HFFc6 (cell line): Measurements from ENCODE around the gene STOM. TPM values are rescaled to one million over a fixed set of nuclear protein-coding genes. Genes with fewer than 3 reads are reported as not detected.
A peak's percentile ranks its signal among the peaks of the same experiment; 100 is the strongest.

Experiments used
- DNase-seq: peaks from one replicate; pipeline ENCODE4 v3.0.0-alpha.2; 2018
- H3K27ac Mint-ChIP-seq: 2 replicates; pipeline ENCODE4 v1.8.0; 2020; ENCODE audit warnings: mild to moderate bottlenecking, mixed read lengths
- H3K27me3 Mint-ChIP-seq: 2 replicates; pipeline ENCODE4 v1.8.0; 2021; ENCODE audit warnings: mild to moderate bottlenecking, moderate library complexity, mixed read lengths; ENCODE audit not compliant: insufficient read depth
- H3K36me3 Mint-ChIP-seq: 2 replicates; pipeline ENCODE4 v1.8.0; 2021; ENCODE audit warnings: low read depth, mixed read lengths
- H3K4me1 Mint-ChIP-seq: 2 replicates; pipeline ENCODE4 v1.8.0; 2020; ENCODE audit warnings: low read depth, mixed read lengths
- H3K4me3 Mint-ChIP-seq: 2 replicates; pipeline ENCODE4 v1.8.0; 2020; ENCODE audit warnings: mild to moderate bottlenecking, moderate library complexity, mixed read lengths
- H3K9me3 Mint-ChIP-seq: 2 replicates; pipeline ENCODE4 v1.8.0; 2020; ENCODE audit warnings: mild to moderate bottlenecking, mixed read lengths
- total RNA-seq, 6 experiments: library from RNA; stranded (reverse); fragmentation: NEBNext Ultra II Directional; extraction: Animal tissue kit (Norgen Biotek cat#: 25700); gene quantifications; 2 replicates in 1 of 6; 3 replicates in 5 of 6; pipeline ENCODE4 v1.2.3, GENCODE V29; 2021
- TF ChIP-seq, protein P1 (sequence below): fragments of 200-600 bp; sonication (generic); IDR thresholded peaks from 2 replicates; pipeline ENCODE4 v1.5.0; 2021; ENCODE audit warnings: antibody characterized with exemption, mild to moderate bottlenecking

Gene STOM
- total RNA-seq, 6 experiments from 2014 or later = 85.4 to 151 (median 138) TPM

GRCh38 chr9:121297389-121297788 lies 72.7 kb downstream of the STOM start:
- peaks cover 3% of the 10 kb centered on the region for H3K27me3 Mint-ChIP-seq
- TF ChIP-seq, protein P1, sequence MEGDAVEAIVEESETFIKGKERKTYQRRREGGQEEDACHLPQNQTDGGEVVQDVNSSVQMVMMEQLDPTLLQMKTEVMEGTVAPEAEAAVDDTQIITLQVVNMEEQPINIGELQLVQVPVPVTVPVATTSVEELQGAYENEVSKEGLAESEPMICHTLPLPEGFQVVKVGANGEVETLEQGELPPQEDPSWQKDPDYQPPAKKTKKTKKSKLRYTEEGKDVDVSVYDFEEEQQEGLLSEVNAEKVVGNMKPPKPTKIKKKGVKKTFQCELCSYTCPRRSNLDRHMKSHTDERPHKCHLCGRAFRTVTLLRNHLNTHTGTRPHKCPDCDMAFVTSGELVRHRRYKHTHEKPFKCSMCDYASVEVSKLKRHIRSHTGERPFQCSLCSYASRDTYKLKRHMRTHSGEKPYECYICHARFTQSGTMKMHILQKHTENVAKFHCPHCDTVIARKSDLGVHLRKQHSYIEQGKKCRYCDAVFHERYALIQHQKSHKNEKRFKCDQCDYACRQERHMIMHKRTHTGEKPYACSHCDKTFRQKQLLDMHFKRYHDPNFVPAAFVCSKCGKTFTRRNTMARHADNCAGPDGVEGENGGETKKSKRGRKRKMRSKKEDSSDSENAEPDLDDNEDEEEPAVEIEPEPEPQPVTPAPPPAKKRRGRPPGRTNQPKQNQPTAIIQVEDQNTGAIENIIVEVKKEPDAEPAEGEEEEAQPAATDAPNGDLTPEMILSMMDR = no peak
- H3K4me1 Mint-ChIP-seq = peaks cover 50% of the 10 kb centered on the region
- no peak for DNase-seq
- H3K9me3 Mint-ChIP-seq = no peaks in the 10 kb centered on the region
- H3K4me3 Mint-ChIP-seq = no peak overlapping the region
- H3K36me3 Mint-ChIP-seq = peaks cover 12% of the 10 kb centered on the region
- peak overlapping the region; percentile 51; the same call in 1 of the 2 replicates for H3K27ac Mint-ChIP-seq

- Mint-ChIP-seq H3K27ac (no peak overlapping the region), H3K27me3 (peaks cover 2% of the 10 kb centered on the region), H3K4me3 (no peak overlapping the region), H3K36me3 (peaks cover 12% of the 10 kb centered on the region), H3K4me1 (peaks cover 50% of the 10 kb centered on the region), H3K9me3 (no peaks in the 10 kb centered on the region)
- no peak for DNase-seq
- TF ChIP-seq, protein P1 = no peak
These were observed 73.6 kb downstream of the STOM start for GRCh38 chr9:121296213-121297127.

GRCh38 chr9:121295662-121296191 lies 74.3 kb downstream of the STOM start:
- TF ChIP-seq, protein P1 = no peak
- Mint-ChIP-seq H3K9me3 (no peaks in the 10 kb centered on the region), H3K36me3 (peaks cover 12% of the 10 kb centered on the region), H3K4me1 (peaks cover 48% of the 10 kb centered on the region), H3K27me3 (peaks cover 2% of the 10 kb centered on the region), H3K27ac (no peak overlapping the region), H3K4me3 (no peak overlapping the region)
- DNase-seq = no peak

DNA sequence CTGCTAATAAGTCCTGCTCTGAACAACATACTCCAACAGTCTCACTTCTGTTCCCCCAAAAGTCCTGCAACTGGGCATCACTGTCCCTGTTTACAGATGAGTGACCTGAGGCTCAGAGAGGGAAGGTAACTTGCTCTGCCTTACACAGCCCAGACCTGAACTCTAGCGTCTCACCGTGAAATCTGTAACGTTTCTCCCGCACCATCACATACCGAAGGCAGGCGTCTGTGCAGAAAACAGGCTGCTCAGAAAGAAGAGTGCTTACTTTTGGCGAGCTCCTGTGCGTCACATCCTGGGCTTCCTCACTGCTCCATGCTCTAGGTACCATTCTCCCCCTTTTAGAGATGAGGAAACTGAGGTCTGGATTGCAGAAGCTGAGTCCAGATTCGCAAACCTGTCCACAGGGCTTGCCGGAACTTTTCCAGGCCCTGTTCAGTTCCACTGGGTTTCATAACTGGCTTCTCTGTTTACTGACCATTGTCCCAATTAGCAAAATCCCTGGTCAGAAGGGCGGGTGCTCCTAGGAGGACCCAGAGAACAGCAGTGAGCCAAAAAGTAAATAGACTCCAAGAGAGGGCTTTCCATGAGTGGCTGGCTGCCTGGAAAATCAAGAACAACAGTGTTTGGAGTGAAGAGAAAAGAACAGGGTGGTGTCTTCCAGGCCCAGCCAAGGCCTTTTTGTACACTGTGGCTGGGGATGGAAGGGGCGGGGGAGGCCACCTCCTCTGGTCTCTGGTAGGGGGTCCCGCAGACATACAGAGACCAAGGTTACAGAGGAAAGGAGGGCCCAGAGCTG lies 75.0 kb downstream of the STOM start:
- Mint-ChIP-seq H3K4me3 (no peak overlapping the region; the same call in 1 of the 2 replicates), H3K4me1 (peaks cover 44% of the 10 kb centered on the region), H3K27ac (no peak overlapping the region; the same call in 1 of the 2 replicates), H3K9me3 (no peaks in the 10 kb centered on the region), H3K36me3 (peaks cover 8% of the 10 kb centered on the region), H3K27me3 (no peaks in the 10 kb centered on the region; the same call in none of the 2 replicates)
- TF ChIP-seq, protein P1 = no peak
- no peak for DNase-seq

GRCh38 chr9:121294151-121294743 lies 75.8 kb downstream of the STOM start:
- Mint-ChIP-seq H3K4me1 (peaks cover 46% of the 10 kb centered on the region), H3K27me3 (peaks cover 2% of the 10 kb centered on the region), H3K36me3 (peaks cover 8% of the 10 kb centered on the region), H3K4me3 (no peak overlapping the region), H3K9me3 (no peaks in the 10 kb centered on the region), H3K27ac (no peak overlapping the region)
- no peak for DNase-seq
- TF ChIP-seq, protein P1 = no peak
